NT2/D1 (cell line): Measurements from ENCODE around the gene CD48.

Experiments
- SUZ12 ChIP-seq: IDR thresholded peaks from 2 replicates; pipeline ENCODE4 v1.6.1; 2011; ENCODE audit not compliant: insufficient read length, insufficient read depth; ENCODE audit errors: extremely low read depth
- YY1 ChIP-seq: IDR thresholded peaks from 2 replicates; pipeline ENCODE4 v1.6.1; 2011; ENCODE audit not compliant: insufficient read length, insufficient read depth
- ZNF274 ChIP-seq: IDR thresholded peaks from 2 replicates; pipeline ENCODE4 v1.6.1; 2011; ENCODE audit warnings: mild to moderate bottlenecking, low read depth, low read length

GRCh38 chr1:160752406-160752805 is 40.8 kb upstream of the CD48 start:
- TF ChIP-seq ZNF274 = no peak
- TF ChIP-seq YY1 = no peak
- TF ChIP-seq SUZ12 = no peak
